HG03342 (cell line): Measurements from ENCODE around the gene ZBTB7B.
A peak's percentile ranks its signal among the peaks of the same experiment; 100 is the strongest.

Experiments
- ATAC-seq: cut with Tn5 transposase; IDR thresholded peaks from one replicate; pipeline ENCODE4 v1.9.1; 2021; ENCODE audit warnings: mild to moderate bottlenecking, moderate library complexity; ENCODE audit not compliant: unreplicated experiment

Gene ZBTB7B

DNA sequence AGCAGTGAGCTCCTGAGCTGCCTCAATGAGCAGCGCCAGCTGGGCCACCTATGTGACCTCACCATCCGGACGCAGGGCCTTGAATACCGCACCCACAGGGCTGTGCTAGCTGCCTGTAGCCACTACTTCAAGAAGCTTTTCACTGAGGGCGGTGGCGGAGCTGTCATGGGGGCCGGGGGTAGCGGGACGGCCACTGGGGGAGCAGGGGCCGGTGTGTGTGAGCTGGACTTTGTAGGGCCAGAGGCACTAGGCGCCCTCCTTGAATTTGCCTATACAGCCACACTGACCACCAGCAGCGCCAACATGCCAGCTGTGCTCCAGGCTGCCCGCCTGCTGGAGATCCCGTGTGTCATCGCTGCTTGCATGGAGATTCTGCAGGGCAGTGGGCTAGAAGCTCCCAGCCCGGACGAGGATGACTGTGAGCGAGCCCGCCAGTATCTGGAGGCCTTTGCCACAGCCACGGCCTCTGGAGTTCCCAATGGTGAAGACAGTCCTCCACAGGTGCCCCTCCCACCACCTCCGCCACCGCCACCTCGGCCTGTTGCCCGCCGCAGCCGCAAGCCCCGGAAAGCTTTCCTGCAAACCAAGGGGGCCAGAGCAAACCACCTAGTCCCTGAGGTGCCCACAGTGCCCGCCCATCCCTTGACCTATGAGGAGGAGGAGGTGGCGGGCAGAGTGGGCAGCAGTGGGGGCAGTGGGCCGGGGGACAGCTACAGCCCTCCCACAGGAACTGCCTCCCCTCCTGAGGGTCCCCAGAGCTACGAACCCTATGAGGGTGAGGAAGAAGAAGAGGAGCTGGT, 12.3 kb downstream of the ZBTB7B start:
- no peak for ATAC-seq

DNA sequence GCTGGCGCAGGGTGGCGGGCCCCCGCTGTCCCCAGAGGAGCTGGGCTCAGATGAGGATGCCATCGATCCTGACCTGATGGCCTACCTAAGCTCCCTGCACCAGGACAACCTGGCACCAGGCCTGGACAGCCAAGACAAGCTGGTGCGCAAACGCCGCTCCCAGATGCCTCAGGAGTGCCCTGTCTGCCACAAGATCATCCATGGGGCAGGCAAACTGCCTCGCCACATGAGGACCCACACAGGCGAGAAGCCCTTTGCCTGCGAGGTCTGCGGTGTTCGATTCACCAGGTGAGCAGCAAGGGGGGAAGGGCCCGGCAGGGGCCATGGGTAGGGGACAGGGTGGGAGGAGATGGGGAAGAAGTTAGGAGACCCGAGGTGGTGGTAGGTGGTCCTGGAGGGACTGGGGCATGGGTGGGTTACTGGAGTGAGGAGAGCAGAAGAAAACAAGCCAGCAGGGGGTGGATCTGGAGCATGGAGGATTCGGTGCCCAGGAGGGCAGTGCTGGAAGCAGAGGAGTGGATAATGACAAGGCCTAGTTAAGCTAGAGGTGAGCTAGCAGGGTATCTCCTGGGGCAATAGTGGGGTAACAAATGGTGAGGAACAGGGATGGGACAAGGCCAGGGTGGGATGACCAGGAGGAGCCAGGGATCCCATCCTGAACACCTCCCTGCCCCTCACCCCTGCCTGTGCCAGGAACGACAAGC, 13.1 kb downstream of the ZBTB7B start:
- no peak for ATAC-seq

DNA sequence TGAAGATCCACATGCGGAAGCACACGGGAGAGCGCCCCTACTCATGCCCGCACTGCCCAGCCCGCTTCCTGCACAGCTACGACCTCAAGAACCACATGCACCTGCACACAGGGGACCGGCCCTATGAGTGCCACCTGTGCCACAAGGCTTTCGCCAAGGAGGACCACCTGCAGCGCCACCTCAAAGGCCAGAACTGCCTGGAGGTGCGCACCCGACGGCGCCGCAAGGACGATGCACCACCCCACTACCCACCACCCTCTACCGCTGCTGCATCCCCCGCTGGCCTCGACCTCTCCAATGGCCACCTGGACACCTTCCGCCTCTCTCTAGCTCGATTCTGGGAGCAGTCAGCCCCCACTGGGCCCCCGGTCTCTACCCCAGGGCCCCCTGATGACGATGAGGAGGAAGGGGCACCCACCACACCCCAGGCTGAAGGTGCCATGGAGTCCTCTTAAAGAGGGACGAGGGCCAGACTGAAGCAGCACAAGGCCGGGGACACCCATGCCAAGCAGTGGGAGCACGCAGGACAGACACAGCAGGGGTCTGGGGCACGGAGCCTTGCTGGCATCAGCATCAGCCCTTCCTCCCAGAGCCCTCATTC, 13.7 kb downstream of the ZBTB7B start:
- ATAC-seq, result no peak

DNA sequence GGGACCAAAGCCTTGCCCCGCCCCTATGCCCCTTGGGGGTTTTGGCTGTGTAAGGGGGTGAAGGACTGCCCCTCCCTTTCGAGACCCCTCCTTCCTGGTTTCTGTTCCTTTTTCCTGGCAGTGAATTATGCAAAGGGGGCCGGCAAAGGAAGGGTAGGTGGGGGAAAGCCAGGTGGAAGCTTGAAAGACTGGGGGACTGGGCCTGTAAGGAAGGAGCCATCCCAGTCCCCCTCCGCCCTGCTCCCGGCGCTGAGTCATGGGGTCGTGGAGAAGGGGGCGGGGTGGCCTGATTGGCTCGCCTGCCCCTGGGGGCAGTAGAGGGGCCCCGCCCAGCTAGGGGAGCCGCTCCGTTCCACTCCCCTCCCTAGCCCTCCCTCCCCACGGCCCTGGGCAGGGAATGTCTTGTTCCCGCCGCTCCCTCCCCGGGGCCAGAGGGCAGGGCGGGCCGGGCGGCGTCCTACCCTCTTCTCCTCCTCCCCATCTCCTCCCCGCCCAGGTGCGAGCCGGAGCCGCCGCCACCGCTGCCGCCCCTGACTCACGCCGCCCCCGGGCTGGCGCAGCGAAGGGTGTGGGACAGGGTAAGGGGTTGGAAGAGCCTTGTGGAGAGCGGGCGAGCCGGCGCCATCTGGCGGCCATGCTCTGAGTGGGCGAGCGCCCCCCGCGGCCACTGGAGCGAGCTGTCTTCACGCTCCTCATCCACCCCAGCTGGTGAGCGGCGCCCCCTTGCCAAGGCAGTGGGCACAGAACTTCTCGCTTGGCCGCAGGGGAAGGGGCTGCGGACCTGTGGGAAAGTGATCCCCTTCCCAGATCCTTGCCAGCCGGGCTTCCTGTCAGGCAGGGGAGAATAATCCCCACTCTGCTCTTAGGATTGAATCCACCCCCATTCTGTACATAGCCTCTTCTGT, 14.7 kb downstream of the ZBTB7B start:
- peak; percentile 64 for ATAC-seq

DNA sequence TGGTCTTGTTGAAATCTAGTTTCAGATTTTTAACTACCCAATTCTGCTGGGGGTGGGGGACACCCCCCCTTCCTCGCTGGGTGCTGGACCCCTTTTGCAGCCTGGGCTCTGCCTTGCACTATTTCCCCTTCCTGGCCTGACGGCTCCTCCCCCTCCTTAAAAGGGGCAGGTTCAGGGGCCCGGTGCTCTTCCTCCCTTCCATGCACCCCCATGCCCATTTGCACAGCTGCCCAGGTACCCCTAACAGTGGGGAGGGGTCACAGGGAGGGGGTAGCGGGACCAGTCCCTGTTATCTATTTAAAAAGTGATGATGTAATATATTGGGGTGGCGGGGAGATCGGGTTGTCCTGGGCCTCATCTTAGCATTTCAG, 15.3 kb downstream of the ZBTB7B start:
- ATAC-seq, result peak; percentile 16

DNA sequence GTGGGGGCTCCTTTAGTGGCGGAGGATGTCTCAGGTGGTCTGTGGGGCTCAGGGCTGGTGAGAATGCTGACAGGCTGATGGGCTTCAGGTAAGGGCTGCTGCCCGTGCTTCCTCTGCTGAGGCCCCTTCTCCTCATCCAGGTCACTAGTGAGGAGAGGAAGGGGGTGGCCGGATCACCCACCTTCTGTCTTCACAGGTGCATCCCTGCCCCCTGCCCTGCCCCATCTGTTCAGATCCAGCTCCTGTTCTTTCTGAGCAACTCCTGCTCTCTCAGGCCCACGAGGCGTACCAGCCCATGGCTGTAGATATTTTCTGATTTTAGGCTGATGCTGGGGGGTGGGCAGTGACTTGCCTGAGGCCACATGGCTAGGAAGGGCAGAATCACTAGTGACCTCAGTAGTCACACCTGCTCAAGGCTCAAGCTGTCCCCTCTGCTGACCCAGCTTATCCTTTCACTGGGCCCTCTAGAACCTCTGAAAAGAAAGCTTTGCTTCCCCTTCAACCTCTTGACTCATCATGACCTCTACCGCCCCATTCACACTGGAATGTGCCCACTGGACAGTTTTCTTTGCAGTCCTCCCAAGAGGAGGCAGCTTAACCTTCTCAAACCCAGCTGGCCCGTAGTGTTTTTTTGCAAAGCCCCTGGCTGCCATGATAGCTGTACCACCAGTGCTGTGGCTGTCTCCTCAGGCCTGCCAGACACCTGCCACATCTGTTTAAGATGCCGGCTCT, 16.2 kb downstream of the ZBTB7B start:
- ATAC-seq, result no peak

DNA sequence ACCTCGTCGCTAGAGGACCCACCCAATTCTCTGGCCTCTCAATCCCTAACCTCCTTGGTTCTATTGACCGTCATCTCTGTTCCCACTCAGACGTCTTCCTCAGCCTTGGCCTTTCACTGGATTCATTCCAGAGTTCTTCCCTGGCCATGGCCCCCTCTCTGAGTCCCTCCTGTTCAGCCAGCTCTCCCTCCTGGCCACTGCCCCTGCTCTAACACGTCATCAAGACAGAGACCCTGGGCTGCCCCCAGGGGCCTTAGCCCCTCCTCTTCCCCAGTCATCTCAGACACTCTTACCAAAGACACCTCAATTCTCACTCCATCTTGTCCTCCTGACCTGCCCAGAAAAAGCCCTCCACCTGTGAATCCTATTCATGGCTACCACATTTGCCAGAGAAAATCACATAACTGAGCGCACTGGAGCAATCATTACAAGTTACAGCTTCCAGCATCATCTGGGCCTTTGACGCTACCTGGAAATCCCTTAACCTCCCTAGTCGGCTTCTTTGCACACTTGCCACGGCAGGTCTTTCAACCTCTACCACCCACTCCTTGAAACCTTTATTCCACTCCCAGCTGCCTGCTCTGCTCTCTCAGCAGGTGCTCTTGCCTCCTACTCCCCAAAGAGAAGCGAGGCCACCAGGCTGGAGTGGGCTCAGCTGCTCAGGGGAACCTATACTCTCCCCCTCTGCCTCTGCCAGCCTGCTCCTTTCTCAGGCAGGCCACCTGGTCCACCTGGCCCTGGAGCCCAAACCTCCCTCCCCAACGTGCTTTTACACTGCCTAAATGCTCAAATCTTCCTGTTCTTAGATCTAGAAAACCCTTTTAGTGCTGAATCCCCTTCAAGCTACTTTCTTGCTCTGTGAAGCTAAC, 17.0 kb downstream of the ZBTB7B start:
- no peak for ATAC-seq

DNA sequence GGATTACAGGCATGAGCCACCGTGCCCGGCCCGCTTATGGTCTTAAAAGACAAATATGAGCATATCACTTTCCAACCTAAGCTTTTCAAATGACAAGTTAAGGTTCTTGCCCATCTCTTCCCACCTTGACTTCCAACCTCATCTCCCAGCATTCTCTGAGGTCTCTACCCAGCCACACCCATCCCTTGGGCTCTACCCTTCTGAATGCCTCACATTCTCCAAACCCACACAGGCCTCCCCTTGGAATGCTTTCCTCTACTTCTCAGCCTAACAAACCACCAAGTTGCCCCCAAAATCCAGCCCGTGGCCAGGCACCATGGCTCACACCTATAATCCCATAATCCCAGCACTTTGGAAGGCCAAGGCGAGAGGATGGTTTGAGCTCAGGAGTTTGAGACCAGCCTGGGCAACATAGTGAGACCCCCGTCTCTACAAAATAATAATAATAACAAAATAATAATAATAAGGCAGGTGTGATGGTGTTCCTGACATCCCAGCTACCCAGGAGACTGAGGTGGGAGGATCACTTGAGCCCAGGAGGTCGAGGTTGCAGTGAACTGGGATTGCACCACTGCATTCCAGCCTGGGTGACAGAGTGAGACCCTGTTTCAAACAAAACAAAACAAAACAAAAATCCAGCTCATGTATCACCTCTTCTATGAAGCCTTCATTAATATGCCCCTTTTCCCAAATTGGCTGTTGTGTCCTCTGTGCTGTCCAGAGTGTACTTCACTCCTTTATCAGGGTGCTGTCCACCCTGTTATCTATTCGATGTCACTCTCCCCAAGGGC, 19.7 kb downstream of the ZBTB7B start:
- no peak for ATAC-seq

DNA sequence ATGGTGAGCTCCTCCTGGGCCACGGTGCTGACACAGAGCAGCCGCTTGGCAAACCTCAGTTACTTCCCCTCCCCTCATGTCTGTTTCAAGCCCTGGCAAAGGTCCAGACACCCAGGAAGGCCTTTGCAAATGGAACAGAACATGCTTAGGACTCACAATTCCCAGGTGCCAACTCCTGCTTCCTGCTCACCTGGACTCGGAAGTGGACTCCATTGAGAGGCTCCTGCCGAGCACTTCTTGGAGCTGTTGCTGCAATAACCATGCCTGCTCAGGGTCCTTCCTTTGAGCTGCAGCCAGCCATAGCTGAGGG, 20.3 kb downstream of the ZBTB7B start:
- ATAC-seq, result no peak

DNA sequence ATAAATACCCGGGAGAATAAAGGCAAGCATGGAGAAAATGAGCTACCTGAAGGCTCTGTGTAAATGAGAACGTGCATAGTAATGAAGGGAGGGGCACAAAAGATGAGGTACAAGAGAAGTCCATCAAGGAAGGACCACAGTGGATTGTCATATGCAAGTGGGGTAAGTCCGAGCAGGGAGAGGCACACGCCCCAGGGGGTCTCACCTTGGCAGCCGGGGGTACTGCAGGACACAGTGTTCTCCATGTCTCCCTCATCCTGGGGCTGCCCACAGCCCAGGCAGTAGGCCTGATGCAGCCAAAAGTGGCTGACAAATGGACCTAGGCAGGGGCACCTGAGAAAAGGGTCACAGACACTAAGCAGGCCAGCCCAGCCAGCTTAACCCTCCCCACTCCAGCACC, 21.0 kb downstream of the ZBTB7B start:
- ATAC-seq, result no peak

DNA sequence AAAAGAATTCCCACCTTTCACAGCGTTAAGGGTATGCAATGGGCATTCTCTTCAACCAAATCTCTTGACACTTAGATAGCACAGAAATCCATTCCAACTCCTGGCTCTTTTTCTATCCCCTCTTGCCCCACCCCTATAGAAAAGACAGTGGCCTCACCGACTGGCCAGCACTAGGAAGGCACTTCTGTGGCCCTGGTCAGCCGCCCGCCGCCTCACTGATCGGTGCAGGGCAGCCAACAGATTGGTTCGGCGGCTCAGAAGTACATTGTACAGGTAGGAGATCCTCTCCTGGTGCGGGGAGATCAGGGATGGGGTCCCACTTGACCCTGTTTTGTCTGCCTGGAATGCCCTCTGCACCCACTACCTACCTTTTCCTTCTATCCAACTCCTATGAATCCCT, 21.7 kb downstream of the ZBTB7B start:
- ATAC-seq, result no peak

DNA sequence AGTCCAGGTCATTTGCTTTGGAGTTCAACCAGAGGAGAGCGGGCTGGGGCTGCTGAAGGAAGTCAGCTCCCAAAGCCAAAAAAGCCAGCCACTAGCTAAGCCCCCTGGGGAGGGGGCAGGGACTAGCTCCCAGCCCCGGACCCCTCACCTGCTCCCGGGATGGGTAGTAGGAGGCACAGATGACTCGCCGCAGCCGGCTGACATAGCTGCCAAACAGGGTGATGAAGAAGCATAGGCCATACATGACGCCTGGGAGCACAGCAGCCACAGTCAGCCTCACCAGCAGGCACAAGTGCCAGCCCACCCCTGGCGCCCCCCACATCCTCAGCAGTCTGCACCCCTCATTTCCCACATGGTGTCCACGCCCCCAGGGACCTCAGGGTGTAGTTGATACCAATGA, 23.6 kb downstream of the ZBTB7B start:
- no peak for ATAC-seq

DNA sequence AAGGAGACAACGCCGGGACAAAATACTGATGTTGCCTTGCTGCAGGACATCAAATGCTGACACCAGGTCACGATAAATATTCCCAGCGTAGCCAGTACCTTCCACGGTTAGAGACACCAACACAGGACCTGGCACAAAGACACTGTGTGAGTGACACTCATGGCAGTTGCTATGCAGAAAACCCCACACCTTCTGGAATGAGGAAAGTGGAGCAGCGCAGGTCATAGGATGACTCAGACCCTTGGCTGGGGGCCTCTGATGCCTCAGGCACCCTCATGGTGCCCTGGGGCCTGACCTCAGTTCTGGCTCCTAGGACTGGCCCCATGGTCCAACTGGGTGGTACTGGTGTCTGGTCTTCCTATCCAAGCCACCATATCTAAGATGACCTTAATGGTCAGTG, 24.0 kb downstream of the ZBTB7B start:
- no peak for ATAC-seq

DNA sequence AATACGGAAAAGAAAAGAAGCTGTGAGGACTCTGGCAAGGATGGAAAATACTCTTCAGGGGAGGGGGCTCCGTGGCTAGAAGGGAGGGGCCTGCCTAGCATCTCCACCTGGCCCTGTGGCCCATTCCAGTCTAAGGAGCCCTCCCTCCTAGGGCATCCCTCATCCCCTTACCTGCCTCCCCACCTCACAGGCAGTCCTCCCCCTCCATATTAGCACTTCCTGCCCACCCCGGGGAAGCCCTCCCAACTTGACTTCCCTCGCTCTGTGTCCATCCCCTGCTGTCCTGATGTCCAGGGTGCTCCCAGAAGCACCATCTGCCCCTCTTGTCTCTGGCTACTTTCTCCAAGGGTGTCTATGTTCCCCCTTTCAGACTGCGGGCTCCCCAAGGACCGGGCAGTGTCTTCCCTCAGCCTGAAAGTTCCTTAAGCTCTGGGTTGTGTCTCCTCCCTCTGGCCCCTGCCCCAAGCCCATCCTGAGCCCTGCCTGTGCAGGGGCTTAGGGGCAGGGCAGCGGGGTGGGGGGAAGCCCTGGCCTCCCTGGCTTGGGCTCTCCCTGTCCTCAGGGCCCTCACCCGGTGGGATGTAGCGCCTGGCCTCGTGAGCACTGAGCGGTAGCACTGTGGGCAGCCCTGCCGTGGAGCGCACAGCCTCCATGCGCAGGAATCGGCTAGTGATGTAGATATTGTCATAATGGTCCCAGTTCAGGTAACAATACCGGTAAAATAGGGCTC, 27.1 kb downstream of the ZBTB7B start:
- no peak for ATAC-seq

DNA sequence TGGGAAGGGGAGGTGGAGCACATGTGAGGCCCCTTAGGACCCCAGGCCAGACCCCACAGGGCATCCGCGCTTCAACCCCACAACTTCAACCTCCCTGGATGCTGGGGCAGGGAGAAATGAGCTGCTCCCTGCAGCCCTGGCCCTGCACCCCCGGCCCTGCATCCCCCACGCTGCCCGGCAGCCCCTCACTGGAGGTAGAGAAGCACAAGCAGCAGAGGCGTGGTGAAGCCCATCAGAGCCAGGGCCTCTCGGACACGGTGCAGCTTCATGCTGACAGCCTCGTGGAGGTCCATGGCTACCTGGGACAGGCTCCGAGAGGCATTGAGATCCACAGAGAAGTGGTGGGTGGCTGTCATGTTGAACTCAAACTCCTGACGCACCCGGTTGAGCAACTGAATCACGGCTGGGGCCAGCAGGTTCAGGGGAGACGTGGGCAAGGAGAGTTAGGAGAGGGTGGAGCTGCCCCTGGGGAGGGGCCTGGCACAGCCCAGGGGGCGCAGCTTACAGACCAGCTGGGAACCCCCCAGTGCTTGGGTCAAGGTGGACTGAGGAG, 27.7 kb downstream of the ZBTB7B start:
- ATAC-seq, result no peak

DNA sequence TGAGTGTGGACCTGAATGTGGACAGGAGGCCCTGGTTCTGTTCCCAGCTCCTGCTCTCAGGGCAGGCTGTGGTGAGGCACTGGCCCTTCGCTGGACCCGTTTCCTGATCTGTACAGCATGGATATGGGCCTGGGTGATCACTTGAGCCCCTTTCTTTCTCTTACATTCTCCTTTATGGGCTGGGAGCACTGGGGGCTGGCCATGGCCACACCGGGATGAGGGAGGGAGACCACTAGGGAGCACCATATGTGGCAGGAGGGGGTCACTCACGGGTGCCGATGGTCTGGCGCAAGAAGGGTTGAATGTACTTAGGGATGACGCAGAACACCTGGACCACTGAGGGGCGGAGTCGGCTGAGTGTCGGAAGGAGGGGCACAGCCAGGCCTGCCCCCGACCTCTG, 28.3 kb downstream of the ZBTB7B start:
- no peak for ATAC-seq

DNA sequence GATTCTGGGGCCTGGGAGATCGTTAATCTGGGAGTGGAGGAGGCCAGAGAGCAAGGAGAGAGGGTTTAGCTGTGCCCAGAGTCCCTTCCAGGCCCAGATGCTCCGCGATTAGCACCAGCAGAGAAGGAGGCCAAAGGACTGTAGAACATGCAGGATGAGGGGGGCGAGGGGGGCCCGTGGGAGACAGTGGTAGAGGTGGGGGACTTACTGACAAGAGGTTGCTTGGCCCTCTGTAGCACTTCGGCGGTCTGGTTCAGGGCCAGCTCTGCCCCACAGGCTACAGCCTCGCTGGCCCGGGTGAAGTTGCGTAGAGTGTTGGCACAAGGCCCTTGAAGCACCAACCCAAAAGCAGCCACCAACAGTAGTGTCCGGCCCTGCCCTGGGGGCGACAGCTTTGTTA, 30.3 kb downstream of the ZBTB7B start:
- ATAC-seq, result no peak

DNA sequence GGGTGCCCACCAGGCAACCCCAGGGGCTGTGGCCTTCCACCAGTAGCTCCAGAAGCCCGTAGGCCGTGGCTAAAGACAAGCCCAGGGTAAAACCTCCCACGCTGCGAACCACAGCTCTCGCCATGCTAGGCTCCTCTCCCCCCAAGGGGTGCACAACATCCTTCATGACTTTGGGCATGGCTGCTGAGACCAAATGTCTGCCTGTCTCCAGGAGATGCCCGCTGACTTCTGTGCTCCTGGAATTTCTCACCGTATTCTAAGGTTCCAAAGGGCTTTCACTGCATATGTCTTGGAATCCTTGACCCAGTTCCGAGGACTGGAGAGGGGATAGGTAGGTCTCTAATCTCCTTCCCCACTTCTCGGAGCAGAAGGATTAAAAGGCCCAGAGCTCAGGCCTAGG, 30.9 kb downstream of the ZBTB7B start, which contains the start of the genes DCST1 and DCST2:
TSS of gene DCST1 (plus strand) at position 301 of the 400 bp plus-strand sequence. CDS start 213 bp downstream, outside the sequence.
TSS of gene DCST2 (minus strand) at position 258 of the 400 bp plus-strand sequence. CDS start at position 178, 80 bp downstream.
- ATAC-seq, result no peak
